ENCODE data around the gene BPIFB1. TPM values are rescaled to one million over a fixed set of nuclear protein-coding genes. Genes with fewer than 3 reads are reported as not detected.
A peak's percentile ranks its signal among the peaks of the same experiment; 100 is the strongest.

The BPIFB1 gene
- total and polyA plus RNA-seq, 2 of the 13 experiments (the other 11 are each of a cell fraction or from before 2014, with no cell fraction given) = 0.82 to 4.4 TPM

GRCh38 chr20:33299111-33299603 is 16.1 kb downstream of the BPIFB1 start (continued):
- no peak for TF ChIP-seq IRF1 (CRISPR knock-in tag; IDR thresholded peaks at IDR 0.05; ENCODE audit: low read depth)
- peak; percentile 11; the same call in 1 of the 2 replicates for TF ChIP-seq TFAP4 (IDR thresholded peaks at IDR 0.05; ENCODE audit: borderline replicate concordance, low read depth)
- 0 out of 2 replicates have a peak, but pooled peaks have one; percentile 23 for TF ChIP-seq ZBTB33 (CRISPR knock-in tag; IDR thresholded peaks at IDR 0.05)
- no peak for TF ChIP-seq NONO (IDR thresholded peaks at IDR 0.05)
- TF ChIP-seq NONO (CRISPR knock-in tag; conservative IDR thresholded peaks at IDR 0.05) = peak; percentile 25; the same call in 1 of the 2 replicates
- no peak for TF ChIP-seq ZNF577 (CRISPR knock-in tag; IDR thresholded peaks at IDR 0.05; ENCODE audit: borderline replicate concordance, low read depth)
- TF ChIP-seq MAZ (IDR thresholded peaks at IDR 0.05; ENCODE audit: borderline replicate concordance, low read depth, low read length) = peak; percentile 65; the same call in 1 of the 2 replicates
- TF ChIP-seq MAZ (CRISPR knock-in tag; IDR thresholded peaks at IDR 0.05; ENCODE audit: low read depth) = peak; percentile 81
- peak; percentile 68 for TF ChIP-seq ZNF407 (CRISPR knock-in tag; IDR thresholded peaks at IDR 0.05; ENCODE audit: not compliant biosample characterization)
- peak; percentile 67; the same call in 1 of the 2 replicates for TF ChIP-seq THAP9 (CRISPR knock-in tag; IDR thresholded peaks at IDR 0.05; ENCODE audit: borderline replicate concordance)
- TF ChIP-seq ZBTB26 (CRISPR knock-in tag; IDR thresholded peaks at IDR 0.05; ENCODE audit: borderline replicate concordance) = peak; percentile 62; the same call in 1 of the 2 replicates

All from HepG2 (cell line).